ENCODE results near the gene GATA6.

DNA sequence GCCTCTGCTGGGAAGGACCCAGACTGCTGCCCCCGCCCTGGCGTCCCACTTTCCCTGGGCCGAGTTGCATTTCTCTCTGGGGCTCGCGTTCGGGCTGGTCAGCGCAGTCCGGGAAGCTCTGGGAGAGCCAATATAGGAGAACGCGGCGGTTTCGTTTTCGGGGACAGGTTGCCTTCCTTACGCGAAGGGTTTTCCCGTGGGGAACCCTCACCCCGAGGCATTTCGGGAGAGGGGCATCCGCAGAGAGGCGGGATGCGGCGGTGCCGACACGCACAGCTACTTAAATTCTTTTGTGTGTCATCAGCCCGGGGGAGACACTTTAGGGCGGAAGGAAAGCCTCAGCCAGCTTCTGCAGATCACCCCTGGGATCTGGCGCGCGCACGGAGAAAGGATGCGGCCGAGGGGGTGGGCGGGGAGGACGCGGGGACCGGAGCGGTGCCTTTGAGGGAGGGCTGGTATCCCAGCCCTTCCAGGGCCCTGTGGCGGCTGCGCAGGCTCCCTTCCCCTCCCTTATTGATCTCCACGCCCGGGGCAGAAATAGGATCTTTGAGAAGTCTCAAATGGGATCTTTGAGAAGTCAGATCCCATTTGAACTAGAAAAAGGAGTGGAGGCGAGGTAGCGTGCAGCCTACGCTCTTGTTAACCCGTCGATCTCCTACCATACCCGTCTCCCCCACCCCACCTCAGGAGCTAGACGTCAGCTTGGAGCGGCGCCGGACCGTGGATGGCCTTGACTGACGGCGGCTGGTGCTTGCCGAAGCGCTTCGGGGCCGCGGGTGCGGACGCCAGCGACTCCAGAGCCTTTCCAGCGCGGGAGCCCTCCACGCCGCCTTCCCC is 1.2 kb downstream of the GATA6 start:
- TF ChIP-seq, protein P1, sequence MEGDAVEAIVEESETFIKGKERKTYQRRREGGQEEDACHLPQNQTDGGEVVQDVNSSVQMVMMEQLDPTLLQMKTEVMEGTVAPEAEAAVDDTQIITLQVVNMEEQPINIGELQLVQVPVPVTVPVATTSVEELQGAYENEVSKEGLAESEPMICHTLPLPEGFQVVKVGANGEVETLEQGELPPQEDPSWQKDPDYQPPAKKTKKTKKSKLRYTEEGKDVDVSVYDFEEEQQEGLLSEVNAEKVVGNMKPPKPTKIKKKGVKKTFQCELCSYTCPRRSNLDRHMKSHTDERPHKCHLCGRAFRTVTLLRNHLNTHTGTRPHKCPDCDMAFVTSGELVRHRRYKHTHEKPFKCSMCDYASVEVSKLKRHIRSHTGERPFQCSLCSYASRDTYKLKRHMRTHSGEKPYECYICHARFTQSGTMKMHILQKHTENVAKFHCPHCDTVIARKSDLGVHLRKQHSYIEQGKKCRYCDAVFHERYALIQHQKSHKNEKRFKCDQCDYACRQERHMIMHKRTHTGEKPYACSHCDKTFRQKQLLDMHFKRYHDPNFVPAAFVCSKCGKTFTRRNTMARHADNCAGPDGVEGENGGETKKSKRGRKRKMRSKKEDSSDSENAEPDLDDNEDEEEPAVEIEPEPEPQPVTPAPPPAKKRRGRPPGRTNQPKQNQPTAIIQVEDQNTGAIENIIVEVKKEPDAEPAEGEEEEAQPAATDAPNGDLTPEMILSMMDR (optimal IDR thresholded peaks at IDR 0.05 in 1 of 3, IDR thresholded peaks at IDR 0.05 in 1 of 3, conservative IDR thresholded peaks at IDR 0.05 in 1 of 3; ENCODE audit: extremely low read depth in 1 of 3, insufficient read depth in 2 of 3, low read length in 3 of 3) = no peak
- no peak for TF ChIP-seq EZH2 (IDR thresholded peaks at IDR 0.05; ENCODE audit: low read length)

Measured in keratinocyte (primary cell).